Fibroblast of skin of right quadriceps (primary cell): ENCODE results near the gene YEATS2.
"Not testable (repeated sequence)": the region's sequence is repeated elsewhere in the genome, so short reads cannot be mapped to it uniquely, and the experiment has no call there.

Experiments used
- DNase-seq: peaks from one replicate; pipeline ENCODE4 v3.0.0-alpha.2; 2013

The YEATS2 gene

GRCh38 chr3:183697610-183698317 is at the start of gene YEATS2:
Gene YEATS2, plus strand, starts transcription at chr3:183697797. Its CDS starts 17,366 bp downstream, at chr3:183715163.
- peak; percentile 71 for DNase-seq

- DNase-seq: peak; percentile 8
Observed at GRCh38 chr3:183650554-183650953, 47.0 kb upstream of the YEATS2 start.

GRCh38 chr3:183653209-183654064 is 44.2 kb upstream of the YEATS2 start:
- peak; percentile 14 for DNase-seq

- DNase-seq: no peak
Observed at GRCh38 chr3:183654727-183655126, 42.9 kb upstream of the YEATS2 start.

GRCh38 chr3:183662099-183662498 is 35.5 kb upstream of the YEATS2 start:
- no peak for DNase-seq

GRCh38 chr3:183664913-183665381 is 32.6 kb upstream of the YEATS2 start:
- peak; percentile 95 for DNase-seq

GRCh38 chr3:183680061-183680460 is 17.5 kb upstream of the YEATS2 start:
- DNase-seq: no peak

- no peak for DNase-seq
Observed at GRCh38 chr3:183687705-183688104, 9.9 kb upstream of the YEATS2 start.

GRCh38 chr3:183688874-183689273 is 8.7 kb upstream of the YEATS2 start:
- peak; percentile 25 for DNase-seq

GRCh38 chr3:183689621-183690020 is 8.0 kb upstream of the YEATS2 start:
- DNase-seq: not testable (repeated sequence)

- DNase-seq: no peak
Observed at GRCh38 chr3:183690402-183690995, 7.1 kb upstream of the YEATS2 start.

- DNase-seq: no peak
Observed at GRCh38 chr3:183692436-183692835, 5.2 kb upstream of the YEATS2 start.

GRCh38 chr3:183695569-183696364 is 1.8 kb upstream of the YEATS2 start:
- DNase-seq: no peak

- no peak for DNase-seq
Observed at GRCh38 chr3:183697123-183697609, 431 bp upstream of the YEATS2 start.

- peak; percentile 28 for DNase-seq
Observed at GRCh38 chr3:183698318-183698751, 738 bp downstream of the YEATS2 start.

GRCh38 chr3:183698756-183699155 is 1.2 kb downstream of the YEATS2 start:
- DNase-seq: peak; percentile 15

- no peak for DNase-seq
Observed at GRCh38 chr3:183699238-183699947, 1.8 kb downstream of the YEATS2 start.

GRCh38 chr3:183701744-183702143 is 4.1 kb downstream of the YEATS2 start:
- DNase-seq: no peak

- DNase-seq: not testable (repeated sequence)
Observed at GRCh38 chr3:183703892-183704291, 6.3 kb downstream of the YEATS2 start.

- no peak for DNase-seq
Observed at GRCh38 chr3:183710231-183710630, 12.6 kb downstream of the YEATS2 start.

GRCh38 chr3:183711516-183711915 is 13.9 kb downstream of the YEATS2 start:
- no peak for DNase-seq

- no peak for DNase-seq
Observed at GRCh38 chr3:183714622-183715021, 17.0 kb downstream of the YEATS2 start.
